ENCODE data around the gene SND1.

SND1 gene

DNA sequence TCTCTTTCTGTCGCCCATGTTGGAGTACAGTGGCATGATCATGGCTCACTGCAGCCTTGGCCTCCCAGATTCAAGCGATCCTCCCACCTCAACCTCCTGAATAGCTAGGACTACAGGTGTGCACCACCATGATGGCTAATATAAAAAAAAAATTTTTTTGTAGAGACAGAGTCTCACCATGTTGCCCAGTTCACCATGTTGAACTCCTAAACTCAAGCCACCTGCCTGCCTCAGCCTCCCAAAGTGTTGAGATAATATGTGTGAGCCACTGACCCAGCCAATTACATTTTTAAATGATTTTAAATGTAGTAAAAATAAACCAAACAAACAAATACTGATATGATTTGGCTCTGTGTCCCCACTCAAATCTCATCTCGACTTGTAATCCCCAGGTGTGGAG, 487.4 kb downstream of the SND1 start:
- TF ChIP-seq LEF1 (IDR thresholded peaks at IDR 0.05; ENCODE audit: borderline replicate concordance) = no peak
- no peak for TF ChIP-seq NFRKB (IDR thresholded peaks at IDR 0.05)
- TF ChIP-seq FOXM1 (IDR thresholded peaks at IDR 0.05; ENCODE audit: borderline replicate concordance) = no peak
- TF ChIP-seq FOXA1 (IDR thresholded peaks at IDR 0.05) = no peak
- no peak for TF ChIP-seq HDGF (IDR thresholded peaks at IDR 0.05; ENCODE audit: borderline replicate concordance)
- TF ChIP-seq ELF4 (IDR thresholded peaks at IDR 0.05) = no peak
- no peak for TF ChIP-seq ARNT (IDR thresholded peaks at IDR 0.05)
- no peak for TF ChIP-seq SP1 (IDR thresholded peaks at IDR 0.05)
- TF ChIP-seq CTBP1 (IDR thresholded peaks at IDR 0.05; ENCODE audit: borderline replicate concordance) = no peak
- TF ChIP-seq, protein P1, sequence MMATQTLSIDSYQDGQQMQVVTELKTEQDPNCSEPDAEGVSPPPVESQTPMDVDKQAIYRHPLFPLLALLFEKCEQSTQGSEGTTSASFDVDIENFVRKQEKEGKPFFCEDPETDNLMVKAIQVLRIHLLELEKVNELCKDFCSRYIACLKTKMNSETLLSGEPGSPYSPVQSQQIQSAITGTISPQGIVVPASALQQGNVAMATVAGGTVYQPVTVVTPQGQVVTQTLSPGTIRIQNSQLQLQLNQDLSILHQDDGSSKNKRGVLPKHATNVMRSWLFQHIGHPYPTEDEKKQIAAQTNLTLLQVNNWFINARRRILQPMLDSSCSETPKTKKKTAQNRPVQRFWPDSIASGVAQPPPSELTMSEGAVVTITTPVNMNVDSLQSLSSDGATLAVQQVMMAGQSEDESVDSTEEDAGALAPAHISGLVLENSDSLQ (IDR thresholded peaks at IDR 0.05) = no peak
- POLR2A ChIA-PET = no interaction called here
- CTCF ChIA-PET = no interaction called here
- no peak for DNase-seq (ENCODE audit: extremely low spot score)

DNA sequence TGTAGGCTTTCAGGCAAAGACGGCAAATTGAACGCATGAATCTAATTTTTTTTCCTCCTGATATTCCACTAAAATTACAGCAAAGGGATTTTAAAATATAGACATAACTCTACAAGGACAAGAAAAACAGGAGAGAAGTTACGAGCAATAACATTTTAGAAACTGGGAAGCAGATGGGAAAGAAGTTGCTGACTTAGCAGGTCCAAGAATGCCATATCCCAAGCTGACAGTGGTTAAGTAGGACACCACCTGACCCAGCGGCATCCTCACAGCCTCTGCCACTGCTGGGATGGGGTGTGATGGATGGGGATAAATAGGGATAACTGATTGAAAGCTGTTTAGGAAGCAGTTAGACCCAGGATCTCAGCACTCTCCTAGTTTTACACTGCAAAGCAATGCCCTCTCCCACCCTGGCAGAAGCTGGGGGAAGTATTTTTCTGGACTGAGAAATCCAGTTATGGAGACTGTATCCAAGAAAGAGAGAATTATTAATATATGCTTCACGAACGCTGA, 489.7 kb downstream of the SND1 start:
- DNase-seq (ENCODE audit: extremely low spot score) = no peak
- TF ChIP-seq NFRKB (IDR thresholded peaks at IDR 0.05) = no peak
- no peak for TF ChIP-seq LEF1 (IDR thresholded peaks at IDR 0.05; ENCODE audit: borderline replicate concordance)
- no peak for TF ChIP-seq ZNF384 (IDR thresholded peaks at IDR 0.05)
- TF ChIP-seq FOXK2 (IDR thresholded peaks at IDR 0.05) = no peak
- TF ChIP-seq, protein P1 (IDR thresholded peaks at IDR 0.05) = no peak
- TF ChIP-seq TARDBP (IDR thresholded peaks at IDR 0.05) = no peak
- no peak for TF ChIP-seq FOXM1 (IDR thresholded peaks at IDR 0.05; ENCODE audit: borderline replicate concordance)
- TF ChIP-seq ELF4 (IDR thresholded peaks at IDR 0.05) = no peak
- no peak for TF ChIP-seq HDGF (IDR thresholded peaks at IDR 0.05; ENCODE audit: borderline replicate concordance)
- no peak for TF ChIP-seq SUZ12 (IDR thresholded peaks at IDR 0.05)
- no peak for TF ChIP-seq SP1 (IDR thresholded peaks at IDR 0.05)
- TF ChIP-seq ARNT (IDR thresholded peaks at IDR 0.05) = no peak
- no peak for TF ChIP-seq FOXA1 (IDR thresholded peaks at IDR 0.05)
- no peak for TF ChIP-seq L3MBTL2 (conservative IDR thresholded peaks at IDR 0.05)
- TF ChIP-seq CTBP1 (IDR thresholded peaks at IDR 0.05; ENCODE audit: borderline replicate concordance) = no peak
- TF ChIP-seq BHLHE40 (IDR thresholded peaks at IDR 0.05; ENCODE audit: borderline replicate concordance) = no peak
- POLR2A ChIA-PET = no interaction called here
- CTCF ChIA-PET = interaction anchor here (0.7 to 1.0 kb wide), 2 partner anchors 25 to 68 kb away, joined by 3 read pairs; no protein-coding TSS in a partner anchor
